ENCODE measurements around the gene GFER. TPM values are rescaled to one million over a fixed set of nuclear protein-coding genes. Genes with fewer than 3 reads are reported as not detected.
"Not testable (repeated sequence)": the region's sequence is repeated elsewhere in the genome, so short reads cannot be mapped to it uniquely, and the experiment has no call there.

GFER gene
- polyA plus RNA-seq, 1 of the 3 experiments (the other 2 are of a cell fraction), result 20.4 TPM

DNA sequence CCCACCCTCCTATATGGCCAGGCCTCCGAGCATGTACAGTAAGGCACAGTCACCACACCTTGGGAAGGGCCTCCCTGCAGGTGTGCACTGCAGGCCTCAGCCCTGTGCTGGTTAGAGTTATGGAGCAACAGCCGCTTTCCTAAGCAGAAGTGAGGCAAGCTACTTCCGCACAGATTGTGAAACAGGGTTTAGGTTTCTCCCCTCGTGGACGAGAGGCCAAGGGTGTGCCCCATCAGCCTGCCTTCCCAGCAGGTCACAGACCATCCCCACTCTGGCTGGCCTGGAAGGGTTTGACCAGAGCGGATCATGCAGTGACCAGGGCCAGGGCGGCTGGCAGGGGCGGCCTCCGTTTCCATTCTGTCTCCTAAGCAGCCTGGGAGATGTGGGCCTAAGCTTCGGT lies 45.7 kb upstream of the GFER start:
- Histone ChIP-seq H3K36me3 (replicated peaks in 1 of 2; ENCODE audit: control insufficient read depth in 1 of 2, insufficient read depth in 2 of 2, low read length in 1 of 2) (peaks cover 4 to 14% of the 10 kb centered on the region in 2 experiments), H3K9me3 (no peaks in the 10 kb centered on the region), H3K9me2 (no peaks in the 10 kb centered on the region), H3K4me3 (ENCODE audit: low read depth in 2 of 2, low read length in 1 of 2) (no peak overlapping the region), H3K9ac (no peak overlapping the region), H4K20me1 (ENCODE audit: insufficient read depth) (no peaks in the 10 kb centered on the region), H3K79me2 (ENCODE audit: insufficient read depth) (no peaks in the 10 kb centered on the region), H3K4me1 (ENCODE audit: control insufficient read depth in 1 of 2, insufficient read depth in 2 of 2, low read depth in 1 of 2, low read length in 1 of 2) (peaks cover 0 to 10% of the 10 kb centered on the region in 2 experiments; a peak in 2 of 4 replicates), H3K4me2 (no peak overlapping the region), H3K27ac (ENCODE audit: low read depth in 2 of 2, low read length in 1 of 2) (no peak overlapping the region), H2AFZ (ENCODE audit: low read depth) (no peak overlapping the region), H3F3A (replicated peaks; ENCODE audit: insufficient read depth) (no peaks in the 10 kb centered on the region), H3K27me3 (ENCODE audit: insufficient read depth) (no peaks in the 10 kb centered on the region)
- CTCF ChIA-PET, result no interaction called here
- DNase-seq, result no peak
- 93% methylated on average over 6 of the region's 10 CpGs for WGBS (ENCODE audit: low lambda C conversion rate)
- TF ChIP-seq CHD2 (IDR thresholded peaks at IDR 0.05; ENCODE audit: low read length, partially characterized antibody), result no peak
- no peak for TF ChIP-seq FOSL2 (IDR thresholded peaks at IDR 0.05; ENCODE audit: borderline replicate concordance, low read depth)
- TF ChIP-seq TEAD4 (IDR thresholded peaks at IDR 0.05; ENCODE audit: borderline replicate concordance, insufficient read depth), result no peak
- no peak for TF ChIP-seq YY1 (IDR thresholded peaks at IDR 0.05; ENCODE audit: low read depth)
- POLR2A ChIA-PET, result no interaction called here

DNA sequence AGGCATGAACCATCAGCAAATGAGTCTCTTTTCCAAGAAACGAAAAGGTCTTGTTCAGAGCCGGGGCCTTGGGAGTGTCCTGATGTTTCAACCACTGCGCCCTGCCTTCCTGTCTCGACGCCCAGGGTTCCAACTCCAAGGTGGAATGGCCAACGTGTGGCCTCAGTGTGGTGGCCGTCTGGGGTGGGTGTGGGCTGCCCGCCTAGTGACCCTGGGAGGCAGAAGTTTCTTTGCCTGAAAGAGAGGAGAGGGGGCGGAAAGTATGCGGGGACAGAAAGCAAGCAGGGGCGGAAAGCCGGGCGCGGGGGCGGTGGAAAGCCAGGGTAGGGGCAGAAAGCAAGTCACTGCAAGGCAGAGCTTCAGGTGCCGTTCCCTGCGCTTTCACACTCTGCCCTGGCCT lies 45.1 kb upstream of the GFER start:
- H3K27me3 ChIP-seq (ENCODE audit: insufficient read depth), result no peaks in the 10 kb centered on the region
- no peak overlapping the region for H3K4me2 ChIP-seq
- no peak for TF ChIP-seq RCOR1 (IDR thresholded peaks at IDR 0.05; ENCODE audit: low read length)
- no peak for TF ChIP-seq SMC3 (IDR thresholded peaks at IDR 0.05; ENCODE audit: low read depth, low read length)
- no peak for TF ChIP-seq MEF2A (IDR thresholded peaks at IDR 0.05; ENCODE audit: borderline replicate concordance, low read depth)
- TF ChIP-seq NRF1 (IDR thresholded peaks at IDR 0.05; ENCODE audit: low read depth, low read length), result no peak
- no peak for TF ChIP-seq GATA2 (CRISPR knock-in tag; IDR thresholded peaks at IDR 0.05)
- TF ChIP-seq GABPA (IDR thresholded peaks at IDR 0.05; ENCODE audit: low read depth), result no peak
- no peak for TF ChIP-seq FOSL2 (IDR thresholded peaks at IDR 0.05; ENCODE audit: borderline replicate concordance, low read depth)
- TF ChIP-seq, protein P1, sequence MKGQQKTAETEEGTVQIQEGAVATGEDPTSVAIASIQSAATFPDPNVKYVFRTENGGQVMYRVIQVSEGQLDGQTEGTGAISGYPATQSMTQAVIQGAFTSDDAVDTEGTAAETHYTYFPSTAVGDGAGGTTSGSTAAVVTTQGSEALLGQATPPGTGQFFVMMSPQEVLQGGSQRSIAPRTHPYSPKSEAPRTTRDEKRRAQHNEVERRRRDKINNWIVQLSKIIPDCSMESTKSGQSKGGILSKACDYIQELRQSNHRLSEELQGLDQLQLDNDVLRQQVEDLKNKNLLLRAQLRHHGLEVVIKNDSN (IDR thresholded peaks at IDR 0.05; ENCODE audit: borderline replicate concordance, low read depth), result no peak
- TF ChIP-seq, protein P2, sequence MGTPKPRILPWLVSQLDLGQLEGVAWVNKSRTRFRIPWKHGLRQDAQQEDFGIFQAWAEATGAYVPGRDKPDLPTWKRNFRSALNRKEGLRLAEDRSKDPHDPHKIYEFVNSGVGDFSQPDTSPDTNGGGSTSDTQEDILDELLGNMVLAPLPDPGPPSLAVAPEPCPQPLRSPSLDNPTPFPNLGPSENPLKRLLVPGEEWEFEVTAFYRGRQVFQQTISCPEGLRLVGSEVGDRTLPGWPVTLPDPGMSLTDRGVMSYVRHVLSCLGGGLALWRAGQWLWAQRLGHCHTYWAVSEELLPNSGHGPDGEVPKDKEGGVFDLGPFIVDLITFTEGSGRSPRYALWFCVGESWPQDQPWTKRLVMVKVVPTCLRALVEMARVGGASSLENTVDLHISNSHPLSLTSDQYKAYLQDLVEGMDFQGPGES (IDR thresholded peaks at IDR 0.05; ENCODE audit: low read depth, low read length), result no peak
- TF ChIP-seq TCF12 (IDR thresholded peaks at IDR 0.05), result no peak
- no peak for TF ChIP-seq TEAD4 (IDR thresholded peaks at IDR 0.05; ENCODE audit: borderline replicate concordance, insufficient read depth)
- no peak for TF ChIP-seq POLR2AphosphoS5 (IDR thresholded peaks at IDR 0.05; ENCODE audit: low read depth, low read length)
- no peak overlapping the region for H2AFZ ChIP-seq (ENCODE audit: low read depth)
- H3K79me2 ChIP-seq (ENCODE audit: insufficient read depth), result no peaks in the 10 kb centered on the region
- no peaks in the 10 kb centered on the region for H3F3A ChIP-seq (replicated peaks; ENCODE audit: insufficient read depth)
- no peaks in the 10 kb centered on the region for H3K9me2 ChIP-seq
- no peak overlapping the region for H3K27ac ChIP-seq (ENCODE audit: low read depth in 2 of 2, low read length in 1 of 2)
- ChIA-PET CTCF (no interaction called here), POLR2A (no interaction called here)
- peaks cover 0 to 10% of the 10 kb centered on the region in 2 experiments; a peak in 2 of 4 replicates for H3K4me1 ChIP-seq (ENCODE audit: control insufficient read depth in 1 of 2, insufficient read depth in 2 of 2, low read depth in 1 of 2, low read length in 1 of 2)
- 93% methylated on average over 17 of the region's 17 CpGs for WGBS (ENCODE audit: low lambda C conversion rate)
- peaks cover 4 to 14% of the 10 kb centered on the region in 2 experiments for H3K36me3 ChIP-seq (replicated peaks in 1 of 2; ENCODE audit: control insufficient read depth in 1 of 2, insufficient read depth in 2 of 2, low read length in 1 of 2)
- no peaks in the 10 kb centered on the region for H3K9me3 ChIP-seq
- H3K4me3 ChIP-seq (ENCODE audit: low read depth in 2 of 2, low read length in 1 of 2), result no peak overlapping the region
- H3K9ac ChIP-seq, result no peak overlapping the region
- DNase-seq, result no peak
- no peaks in the 10 kb centered on the region for H4K20me1 ChIP-seq (ENCODE audit: insufficient read depth)

DNA sequence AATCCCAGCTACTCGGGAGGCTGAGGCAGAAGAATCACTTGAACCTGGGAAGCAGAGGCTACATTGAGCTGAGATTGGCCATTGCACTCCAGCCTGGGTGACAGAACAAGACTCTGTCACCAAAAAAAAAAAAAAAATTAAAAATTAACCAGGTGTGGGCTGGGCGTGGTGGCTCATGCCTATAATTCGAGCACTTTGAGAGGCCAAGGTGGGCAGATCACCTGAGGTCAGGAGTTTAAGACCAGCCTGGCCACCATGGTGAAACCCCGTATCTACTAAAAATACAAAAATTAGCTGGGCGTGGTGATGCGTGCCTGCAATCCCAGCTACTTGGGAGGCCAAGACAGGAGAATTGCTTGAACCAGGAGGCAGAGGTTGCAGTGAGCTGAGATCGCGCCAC lies 44.2 kb upstream of the GFER start:
- 92% methylated on average over 8 of the region's 8 CpGs for WGBS (ENCODE audit: low lambda C conversion rate)
- POLR2A ChIA-PET, result interaction anchor here (0.6 to 0.7 kb wide), 2 partner anchors 20 to 25 kb away, joined by 3 to 7 read pairs; partner anchors contain the start of genes NDUFB10 and RPS2

More for the DNA sequence above, 44.2 kb upstream of the GFER start:
- H3K79me2 ChIP-seq (ENCODE audit: insufficient read depth); H3K27ac ChIP-seq (ENCODE audit: low read depth in 2 of 2, low read length in 1 of 2); DNase-seq; H3F3A ChIP-seq (replicated peaks; ENCODE audit: insufficient read depth); H3K9me3 ChIP-seq; H4K20me1 ChIP-seq (ENCODE audit: insufficient read depth); H3K4me3 ChIP-seq (ENCODE audit: low read depth in 2 of 2, low read length in 1 of 2); H2AFZ ChIP-seq (ENCODE audit: low read depth); H3K4me2 ChIP-seq; H3K4me1 ChIP-seq (ENCODE audit: control insufficient read depth in 1 of 2, insufficient read depth in 2 of 2, low read depth in 1 of 2, low read length in 1 of 2); H3K27me3 ChIP-seq (ENCODE audit: insufficient read depth); H3K9me2 ChIP-seq; H3K9ac ChIP-seq: not testable (repeated sequence)
- CTCF ChIA-PET, result interaction anchor here (0.8 to 2.8 kb wide), 3 partner anchors 11 to 77 kb away, joined by 3 to 18 read pairs (median 7); no protein-coding TSS in a partner anchor
- H3K36me3 ChIP-seq (replicated peaks in 1 of 2; ENCODE audit: control insufficient read depth in 1 of 2, insufficient read depth in 2 of 2, low read length in 1 of 2), result peaks cover 4 to 14% of the 10 kb centered on the region in 2 experiments
